PC-9 (cell line): ENCODE data around the gene PRKACG.

Experiments
- CTCF ChIP-seq: fragments of 200-600 bp; sonication (generic); conservative IDR thresholded peaks from 2 replicates; pipeline ENCODE4 v1.6.1; 2017; ENCODE audit warnings: mixed run types, antibody characterized with exemption, mild to moderate bottlenecking, moderate library complexity
- EZH2 ChIP-seq: fragments of 200-600 bp; sonication (generic); IDR thresholded peaks from 2 replicates; pipeline ENCODE4 v1.8.0; 2017; ENCODE audit warnings: antibody characterized with exemption, low read depth

- TF ChIP-seq CTCF (no peak), EZH2 (no peak)
Measured at GRCh38 chr9:68983522-68984424, 30.1 kb downstream of the PRKACG start.
